SK-N-SH (cell line): ENCODE data around the gene NEK6.

Experiments
- CTCF ChIP-seq: fragments of 200-600 bp; sonication (generic); IDR thresholded peaks from 2 replicates; pipeline ENCODE4 v1.6.1; 2017; ENCODE audit warnings: antibody characterized with exemption, mild to moderate bottlenecking, moderate library complexity
- EP300 ChIP-seq, 2 experiments: IDR thresholded peaks; 2 replicates each; pipeline versions ENCODE4 v1.4.0 to v1.6.1; 2012; ENCODE audit warnings: borderline replicate concordance in 1 of 2, low read depth in 1 of 2, low read length in 1 of 2
- FOXM1 ChIP-seq: IDR thresholded peaks from 2 replicates; pipeline ENCODE4 v1.4.0; 2012; ENCODE audit warnings: low read depth, mild to moderate bottlenecking
- NRF1 ChIP-seq: IDR thresholded peaks from 2 replicates; pipeline ENCODE4 v1.6.1; 2012; ENCODE audit warnings: low read depth, mild to moderate bottlenecking, low read length
- PBX3 ChIP-seq: IDR thresholded peaks from 2 replicates; pipeline ENCODE4; 2012
- POLR2AphosphoS5 ChIP-seq: IDR thresholded peaks from 2 replicates; pipeline ENCODE4 v1.6.1; 2012; ENCODE audit warnings: low read depth, low read length
- RAD21 ChIP-seq: IDR thresholded peaks from 2 replicates; pipeline ENCODE4 v1.6.1; 2012; ENCODE audit warnings: mild to moderate bottlenecking, low read length
- REST ChIP-seq: IDR thresholded peaks from 2 replicates; pipeline ENCODE4 v1.6.1; 2012; ENCODE audit warnings: mild to moderate bottlenecking, low read depth, low read length, moderate library complexity
- SIN3A ChIP-seq: IDR thresholded peaks from 2 replicates; pipeline ENCODE4 v1.6.1; 2012; ENCODE audit warnings: low read depth, mild to moderate bottlenecking, low read length, moderate library complexity, borderline replicate concordance
- SMC3 ChIP-seq: IDR thresholded peaks from 2 replicates; pipeline ENCODE4 v1.6.1; 2012; ENCODE audit warnings: low read depth, low read length, improper control_type of control experiment
- TAF1 ChIP-seq: IDR thresholded peaks from 2 replicates; pipeline ENCODE4 v1.6.1; 2012; ENCODE audit warnings: low read depth, mild to moderate bottlenecking, low read length, moderate library complexity, borderline replicate concordance
- USF2 ChIP-seq: fragments of 150-350 bp; IDR thresholded peaks from 2 replicates; pipeline ENCODE4 v1.6.1; 2017; ENCODE audit warnings: antibody characterized with exemption, low read length, low read depth, borderline replicate concordance
- YY1 ChIP-seq: IDR thresholded peaks from 2 replicates; pipeline ENCODE4 v1.4.0; 2012; ENCODE audit warnings: low read depth, mild to moderate bottlenecking

GRCh38 chr9:124346347-124347163 lies 88.8 kb downstream of the NEK6 start:
- no peak for TF ChIP-seq NRF1
- no peak for TF ChIP-seq CTCF
- no peak for TF ChIP-seq USF2
- TF ChIP-seq POLR2AphosphoS5: no peak
- TF ChIP-seq PBX3: no peak
- no peak for TF ChIP-seq YY1
- TF ChIP-seq TAF1: no peak
- no peak for TF ChIP-seq FOXM1
- no peak for TF ChIP-seq SIN3A
- TF ChIP-seq EP300 (IDR thresholded peaks at IDR 0.05; ENCODE audit: borderline replicate concordance in 1 of 2, low read depth in 1 of 2, low read length in 1 of 2): no peak
- TF ChIP-seq RAD21: no peak
- TF ChIP-seq REST: no peak
- no peak for TF ChIP-seq SMC3
